Prostate gland (tissue), 2 donors: ENCODE results near the gene GINS2. TPM values are rescaled to one million over a fixed set of nuclear protein-coding genes. Genes with fewer than 3 reads are reported as not detected.

ENCODE experiments used
- DNase-seq: peaks from one replicate; pipeline ENCODE4 v3.0.0-alpha.2; 2019; ENCODE audit warnings: low spot score
- H3K27ac ChIP-seq, 2 donors: fragments of 200-600 bp; sonication (generic); 2 replicates each; pipeline ENCODE4 v1.5.1; 2017 to 2019
- H3K27me3 ChIP-seq: fragments of 200-600 bp; sonication (generic); replicated peaks from 2 replicates; pipeline ENCODE4 v1.5.1; 2019; ENCODE audit not compliant: insufficient read depth
- H3K36me3 ChIP-seq, 2 donors: fragments of 200-600 bp; sonication (generic); 1 replicate in 1 of 2; 2 replicates in 1 of 2; pipeline versions ENCODE4 v1.5.1 to v1.8.1; 2017 to 2019
- H3K4me1 ChIP-seq: fragments of 200-600 bp; sonication (generic); replicated peaks from 2 replicates; pipeline ENCODE4 v1.5.1; 2019
- H3K4me3 ChIP-seq, 2 donors: fragments of 200-600 bp; sonication (generic); 2 replicates each; pipeline ENCODE4 v1.5.1; 2017 to 2019
- H3K9me3 ChIP-seq: fragments of 200-600 bp; sonication (generic); 2 replicates; pipeline ENCODE4 v1.5.1; 2017
- CTCF ChIP-seq, 4 experiments: fragments of 200-600 bp in 2 of 4; fragments of 450-650 bp in 2 of 4; sonication (generic) in 2 of 4; IDR thresholded peaks; 1 replicate in 3 of 4; 2 replicates in 1 of 4; pipeline ENCODE4 v1.5.1; 2016 to 2019; ENCODE audit warnings: antibody characterized with exemption in 4 of 4, mild to moderate bottlenecking in 2 of 4, moderate library complexity in 2 of 4
- POLR2A ChIP-seq: fragments of 450-650 bp; IDR thresholded peaks from one replicate; pipeline ENCODE4 v1.6.1; 2016; ENCODE audit warnings: antibody characterized with exemption, mild to moderate bottlenecking
- POLR2AphosphoS5 ChIP-seq: sonication (generic); formaldehyde crosslinking; IDR thresholded peaks from one replicate; pipeline ENCODE4 v1.6.1; 2017; ENCODE audit warnings: antibody characterized with exemption
- WGBS: methylation state at CpG from one replicate; pipeline ENCODE4 v1.1.5; 2018; 5-methylcytosine and 5-hydroxymethylcytosine counted together
- intact Hi-C: fragments of 100-400 bp; cut with DNase I; formaldehyde crosslinking; loops from one replicate; pipeline ENCODE4 v1.14.2; 2022
- small RNA-seq, 2 donors: library from RNA; depleted of rRNA; stranded (forward); fragments of <200 nt; gene quantifications; one replicate each; pipeline ENCODE3, GENCODE V24; 2016
- total RNA-seq, 2 donors: library from RNA; depleted of rRNA; stranded (reverse); fragments of >200 nt; gene quantifications; one replicate each; pipeline ENCODE4 v1.1.0, GENCODE V29; 2016

Gene GINS2
- total RNA-seq, 2 donors from 2014 or later: 4.5 to 6.2 TPM

GRCh38 chr16:85628645-85629044 is 60.1 kb downstream of the GINS2 start:
- H3K36me3 ChIP-seq: no peaks in the 10 kb centered on the region
- 92% methylated on average over 14 of the region's 14 CpGs for WGBS
- H3K4me1 ChIP-seq: peaks cover 6% of the 10 kb centered on the region
- H3K27me3 ChIP-seq: no peaks in the 10 kb centered on the region
- H3K27ac ChIP-seq: no peak overlapping the region
- no peak overlapping the region for H3K4me3 ChIP-seq
- H3K9me3 ChIP-seq: no peaks in the 10 kb centered on the region
- TF ChIP-seq POLR2A (no peak), POLR2AphosphoS5 (no peak), CTCF (IDR thresholded peaks at IDR 0.05) (no peak)
- intact Hi-C loops: no loop called here
- no peak for DNase-seq

GRCh38 chr16:85628265-85628556 is 60.5 kb downstream of the GINS2 start:
- Histone ChIP-seq H3K4me3 (no peak overlapping the region), H3K9me3 (no peaks in the 10 kb centered on the region), H3K27ac (no peak overlapping the region), H3K4me1 (peaks cover 6% of the 10 kb centered on the region), H3K36me3 (no peaks in the 10 kb centered on the region), H3K27me3 (no peaks in the 10 kb centered on the region)
- 77% methylated on average over 5 of the region's 5 CpGs for WGBS
- intact Hi-C loops: no loop called here
- TF ChIP-seq CTCF (IDR thresholded peaks at IDR 0.05) (no peak), POLR2A (no peak), POLR2AphosphoS5 (no peak)
- no peak for DNase-seq

GRCh38 chr16:85627526-85628264 is 61.1 kb downstream of the GINS2 start:
- Histone ChIP-seq H3K36me3 (no peaks in the 10 kb centered on the region), H3K27ac (no peak overlapping the region), H3K9me3 (no peaks in the 10 kb centered on the region), H3K27me3 (no peaks in the 10 kb centered on the region), H3K4me1 (peaks cover 8% of the 10 kb centered on the region), H3K4me3 (no peak overlapping the region)
- WGBS: 75% methylated on average over 20 of the region's 30 CpGs
- intact Hi-C loops: no loop called here
- no peak for TF ChIP-seq CTCF (IDR thresholded peaks at IDR 0.05)
- TF ChIP-seq POLR2AphosphoS5: no peak
- TF ChIP-seq POLR2A: no peak
- no peak for DNase-seq

GRCh38 chr16:85627089-85627488 is 61.7 kb downstream of the GINS2 start:
- H3K36me3 ChIP-seq: no peaks in the 10 kb centered on the region
- H3K9me3 ChIP-seq: no peaks in the 10 kb centered on the region
- no peak overlapping the region for H3K4me3 ChIP-seq
- no peak for TF ChIP-seq POLR2AphosphoS5
- TF ChIP-seq CTCF (IDR thresholded peaks at IDR 0.05): no peak
- TF ChIP-seq POLR2A: no peak
- peaks cover 14% of the 10 kb centered on the region for H3K4me1 ChIP-seq
- intact Hi-C loops: no loop called here
- H3K27ac ChIP-seq: no peak overlapping the region
- no peak for DNase-seq
- 50% methylated on average over 8 of the region's 8 CpGs for WGBS
- no peaks in the 10 kb centered on the region for H3K27me3 ChIP-seq

Small RNA genes lying within 50 kb of the gene (small RNA-seq; reads per million reads assigned to genes)
- gene RN7SL381P: 0 reads per million in 2 donors

Other genes with a start within 250 kb of the GINS2 start
- gene GSE1, start 75.6 kb downstream of the GINS2 start, total RNA-seq: 100 to 1,000 TPM in 1 of 2 donors, 10 to 100 TPM in 1; 41.4 to 146 TPM
- 10 to 100 TPM; 17.4 to 19.3 TPM for gene C16orf74, start 62.1 kb upstream of the GINS2 start, total RNA-seq
- gene EMC8, start 110.6 kb upstream of the GINS2 start, total RNA-seq: 10 to 100 TPM; 30.2 to 38.8 TPM
- gene COX4I1, start 110.7 kb upstream of the GINS2 start, total RNA-seq: 100 to 1,000 TPM; 345 to 562 TPM
- 10 to 100 TPM in 1 of 2 donors, 1 to 10 TPM in 1; 1.8 to 21.2 TPM for gene IRF8, start 210.2 kb upstream of the GINS2 start, total RNA-seq